GM12891 (cell line): ENCODE measurements around the gene AQP9.

Source experiments
- DNase-seq: peaks from one replicate; pipeline ENCODE4 v3.0.0; 2011; ENCODE audit warnings: low spot score; ENCODE audit not compliant: insufficient read length
- FAIRE-seq: peaks from 2 replicates; lab custom pipeline; 2011; peaks lifted over from hg19 to GRCh38; lab: Jason Lieb, UNC
- PAX5 ChIP-seq: IDR thresholded peaks from 2 replicates; pipeline ENCODE4 v1.6.1; 2011; ENCODE audit warnings: low read length, moderate library complexity, mild to moderate bottlenecking; ENCODE audit not compliant: insufficient read depth, severe bottlenecking
- POLR2A ChIP-seq: IDR thresholded peaks from 2 replicates; pipeline ENCODE4 v1.6.1; 2011; ENCODE audit warnings: low read depth, low read length, control low read depth
- POLR2AphosphoS5 ChIP-seq: IDR thresholded peaks from 2 replicates; pipeline ENCODE4 v1.6.1; 2011; ENCODE audit warnings: low read depth, low read length, control low read depth
- POU2F2 ChIP-seq: IDR thresholded peaks from 2 replicates; pipeline ENCODE4 v1.6.1; 2011; ENCODE audit warnings: low read depth, mild to moderate bottlenecking, control low read depth, low read length, moderate library complexity
- SPI1 ChIP-seq: IDR thresholded peaks from 2 replicates; pipeline ENCODE4 v1.6.1; 2011; ENCODE audit warnings: low read depth, low read length, control low read depth
- TAF1 ChIP-seq: IDR thresholded peaks from 2 replicates; pipeline ENCODE4 v1.6.1; 2011; ENCODE audit warnings: low read depth, low read length, control low read depth

The AQP9 gene

DNA sequence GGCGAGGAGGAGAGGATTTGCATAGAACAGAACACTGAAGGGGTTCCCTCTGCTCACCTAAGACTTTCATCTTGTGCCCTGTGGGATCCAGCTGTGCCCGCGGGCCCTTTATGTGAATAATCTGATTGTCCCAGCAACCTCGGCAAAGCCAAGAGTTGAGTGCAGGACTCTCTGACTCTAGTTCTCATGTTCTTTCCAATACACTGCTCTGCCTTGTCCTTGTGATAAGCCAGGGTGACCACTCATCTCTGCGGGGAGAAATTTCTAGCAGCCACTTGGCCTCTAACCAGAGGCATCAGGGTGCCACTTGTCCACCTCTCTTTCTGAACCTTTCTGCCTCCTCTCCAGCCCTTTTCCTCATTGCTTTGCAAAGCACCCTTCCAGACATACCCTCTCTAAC, 31.8 kb downstream of the AQP9 start:
- TF ChIP-seq SPI1, result no peak
- no peak for TF ChIP-seq POU2F2
- TF ChIP-seq TAF1, result no peak
- TF ChIP-seq POLR2A, result no peak
- TF ChIP-seq PAX5, result no peak
- no peak for TF ChIP-seq POLR2AphosphoS5
- DNase-seq (no peak), FAIRE-seq (no peak)

DNA sequence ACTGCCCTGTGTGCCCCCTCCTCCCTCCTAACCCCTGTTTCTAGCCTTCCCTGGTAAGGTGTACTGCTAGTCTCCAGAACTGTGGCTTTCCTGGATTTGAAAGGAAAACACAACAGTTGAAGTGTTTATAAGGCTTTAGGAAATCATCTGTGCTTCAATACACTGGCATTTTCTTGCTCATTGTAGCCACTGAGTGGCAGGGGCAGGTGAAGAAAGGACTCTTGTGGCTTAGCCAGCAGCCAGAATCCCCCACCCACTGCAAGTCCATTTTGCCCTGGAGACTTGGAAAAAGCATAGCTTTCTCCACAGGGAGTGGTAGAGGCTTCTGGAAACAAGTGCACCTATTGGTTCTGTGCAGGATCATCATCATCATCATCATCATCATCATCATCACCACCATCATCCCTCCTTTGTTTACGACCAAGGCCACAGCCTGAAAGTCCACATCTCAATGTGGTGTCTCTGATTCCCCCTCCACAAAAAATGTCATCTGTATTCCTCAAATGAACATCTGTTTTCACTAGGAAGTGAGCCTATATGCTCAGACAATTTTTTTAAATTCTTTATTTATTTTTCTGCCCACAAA, 33.4 kb downstream of the AQP9 start:
- TF ChIP-seq PAX5 (no peak), TAF1 (no peak)
- FAIRE-seq (no peak), DNase-seq (no peak)

- DNase-seq, result no peak
- TF ChIP-seq POLR2A, result no peak
- TF ChIP-seq TAF1, result no peak
- TF ChIP-seq SPI1, result no peak
- TF ChIP-seq PAX5, result no peak
- no peak for TF ChIP-seq POU2F2
- TF ChIP-seq POLR2AphosphoS5, result no peak
- no peak for FAIRE-seq
These were observed 36.5 kb downstream of the AQP9 start for GRCh38 chr15:58174709-58175108.

DNA sequence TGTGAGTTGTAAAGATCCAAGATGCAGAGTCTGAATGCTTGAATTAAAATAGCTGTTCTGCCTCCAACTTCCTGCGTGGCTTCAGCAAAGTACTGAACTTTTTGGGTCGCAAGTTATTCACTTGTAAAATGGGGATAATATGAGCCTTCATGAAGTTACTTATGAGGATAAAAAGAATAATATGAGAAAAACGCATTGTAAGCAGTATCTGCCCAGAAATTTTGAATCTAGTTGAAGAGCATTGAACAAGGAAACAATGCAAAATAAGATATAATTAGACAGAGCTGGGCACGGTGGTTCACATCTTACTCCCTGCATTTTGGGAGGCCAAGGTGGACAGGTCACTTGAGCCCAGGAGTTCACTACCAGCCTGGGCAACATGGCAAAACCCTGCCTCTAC, 37.8 kb downstream of the AQP9 start:
- FAIRE-seq, result no peak
- no peak for DNase-seq
- TF ChIP-seq POLR2AphosphoS5 (no peak), SPI1 (no peak), POU2F2 (no peak), POLR2A (no peak), TAF1 (no peak), PAX5 (no peak)

- FAIRE-seq, result no peak
- no peak for TF ChIP-seq POLR2A
- no peak for TF ChIP-seq TAF1
- TF ChIP-seq POU2F2, result no peak
- DNase-seq, result no peak
These were observed 40.5 kb downstream of the AQP9 start for GRCh38 chr15:58178668-58179067.

DNA sequence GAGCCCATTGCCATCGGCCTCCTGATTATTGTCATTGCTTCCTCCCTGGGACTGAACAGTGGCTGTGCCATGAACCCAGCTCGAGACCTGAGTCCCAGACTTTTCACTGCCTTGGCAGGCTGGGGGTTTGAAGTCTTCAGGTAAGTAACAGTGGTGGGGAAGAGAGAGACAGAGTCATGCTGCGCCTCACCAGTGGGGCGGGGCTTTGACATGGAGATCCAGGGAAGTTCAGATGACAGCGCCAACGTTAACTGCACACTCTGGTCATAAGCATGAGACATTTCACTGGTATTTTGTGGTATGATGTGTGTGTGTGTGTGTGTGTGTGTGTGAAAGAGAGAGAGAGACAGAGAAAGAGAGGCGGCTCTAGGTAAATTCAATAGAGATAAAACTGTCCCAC, 41.0 kb downstream of the AQP9 start:
- FAIRE-seq, result no peak
- no peak for TF ChIP-seq POU2F2
- no peak for TF ChIP-seq TAF1
- no peak for TF ChIP-seq SPI1
- TF ChIP-seq POLR2A, result no peak
- no peak for TF ChIP-seq PAX5
- DNase-seq, result no peak

GRCh38 chr15:58179741-58180381, 41.7 kb downstream of the AQP9 start:
- no peak for DNase-seq
- FAIRE-seq, result no peak
- TF ChIP-seq POLR2A (no peak), POLR2AphosphoS5 (no peak), PAX5 (no peak), POU2F2 (no peak), SPI1 (no peak), TAF1 (no peak)

GRCh38 chr15:58182460-58183163, 44.4 kb downstream of the AQP9 start:
- no peak for TF ChIP-seq POU2F2
- FAIRE-seq (peak; percentile 78), DNase-seq (peak; percentile 42)

- no peak for FAIRE-seq
- TF ChIP-seq POLR2AphosphoS5, result no peak
- TF ChIP-seq TAF1, result no peak
- no peak for TF ChIP-seq POU2F2
- no peak for TF ChIP-seq POLR2A
- no peak for TF ChIP-seq PAX5
- TF ChIP-seq SPI1, result no peak
- no peak for DNase-seq
These were observed 47.3 kb downstream of the AQP9 start for GRCh38 chr15:58185439-58185838.

GRCh38 chr15:58189148-58189811, 51.1 kb downstream of the AQP9 start:
- FAIRE-seq, result no peak
- no peak for DNase-seq
- TF ChIP-seq PAX5 (no peak), POU2F2 (no peak), POLR2A (no peak), POLR2AphosphoS5 (no peak), SPI1 (no peak), TAF1 (no peak)
